Pancreas (tissue), 10 donors: ENCODE data around the gene C3orf20. TPM values are rescaled to one million over a fixed set of nuclear protein-coding genes. Genes with fewer than 3 reads are reported as not detected.

Experiments used
- ATAC-seq, 4 donors: fragments of 200-7000 bp; cut with Tn5 transposase; one replicate each; pipeline versions ENCODE4 v1.8.0 to v1.9.1; 2020; ENCODE audit warnings: mild to moderate bottlenecking in 4 of 4, moderate library complexity in 4 of 4
- DNase-seq, 6 donors: peaks; one replicate each; pipeline ENCODE4 v3.0.0-alpha.2; 2020
- FAIRE-seq: peaks from 2 replicates; lab custom pipeline; 2012; peaks lifted over from hg19 to GRCh38; lab: Jason Lieb, UNC
- H3K27ac ChIP-seq, 4 donors: fragments of 200-600 bp; sonication (generic); 1 replicate in 3 of 4; 2 replicates in 1 of 4; pipeline versions ENCODE4 v1.5.0 to v1.8.0; 2020
- H3K27me3 ChIP-seq, 4 donors: fragments of 200-600 bp; one replicate each; pipeline ENCODE4 v1.8.0; 2021
- H3K36me3 ChIP-seq, 3 donors: fragments of 200-600 bp; sonication (generic) in 1 of 3; one replicate each; pipeline versions ENCODE4 v1.5.0 to v1.8.0; 2020 to 2021
- H3K4me1 ChIP-seq, 3 donors: fragments of 200-600 bp; one replicate each; pipeline ENCODE4 v1.8.0; 2021
- H3K4me3 ChIP-seq, 4 donors: fragments of 200-600 bp; sonication (generic) in 2 of 4; one replicate each; pipeline versions ENCODE4 v1.5.0 to v1.8.0; 2020 to 2021
- H3K9me3 ChIP-seq, 4 donors: fragments of 200-600 bp; one replicate each; pipeline ENCODE4 v1.8.0; 2021
- CTCF ChIP-seq, 4 donors: fragments of 200-600 bp; sonication (generic) in 3 of 4; IDR thresholded peaks; one replicate each; pipeline versions ENCODE4 v1.5.0 to v1.8.0; 2021; ENCODE audit warnings: antibody characterized with exemption in 4 of 4
- WGBS, 2 donors: extraction: QIAGEN DNeasy Blood & Tissue Kit; methylation state at CpG; one replicate each; pipeline ENCODE4 v1.1.7; 2013; 5-methylcytosine and 5-hydroxymethylcytosine counted together
- intact Hi-C, 3 donors: fragments of 100-400 bp; cut with DNase I; formaldehyde crosslinking; loops; one replicate each; pipeline versions ENCODE4 v1.11.1 to v1.14.2; 2022
- polyA plus RNA-seq, 2 donors: library from polyadenylated mRNA; stranded (reverse); fragments of 200-250 nt; gene quantifications; one replicate each; pipeline ENCODE4 v1.2.3, GENCODE V29; 2013
- total RNA-seq, 6 donors: library from RNA; stranded (reverse); fragmentation: NEBNext Ultra II Directional in 4 of 6; extraction: Animal tissue kit (Norgen Biotek cat#: 25700) in 4 of 6; gene quantifications; one replicate each; pipeline versions ENCODE4 v1.2.1 to v1.2.4, GENCODE V29; 2021 to 2023
- donor health status: healthy with polysubstance abuse.
- donor health status: DM: no; HTN: no; CAD: no; lungs with moderate emphysema.
- donor health status: DM: no; HTN: no; CAD: no.
- donor health status: control.
- donor health status: control.
- donor health status: Bipolar disorder and iron deficiency.
- donor health status: DM: yes; HTN: yes; CAD: no.
- donor health status: DM: no; HTN: no; CAD: no.
- donor health status: DM: no; HTN: no; CAD: no.
- donor health status: DM: yes; HTN: yes; CAD: no.

The C3orf20 gene
- total and polyA plus RNA-seq, 8 donors: 0.02 to 0.12 (median 0.06) TPM; not detected in 3

DNA sequence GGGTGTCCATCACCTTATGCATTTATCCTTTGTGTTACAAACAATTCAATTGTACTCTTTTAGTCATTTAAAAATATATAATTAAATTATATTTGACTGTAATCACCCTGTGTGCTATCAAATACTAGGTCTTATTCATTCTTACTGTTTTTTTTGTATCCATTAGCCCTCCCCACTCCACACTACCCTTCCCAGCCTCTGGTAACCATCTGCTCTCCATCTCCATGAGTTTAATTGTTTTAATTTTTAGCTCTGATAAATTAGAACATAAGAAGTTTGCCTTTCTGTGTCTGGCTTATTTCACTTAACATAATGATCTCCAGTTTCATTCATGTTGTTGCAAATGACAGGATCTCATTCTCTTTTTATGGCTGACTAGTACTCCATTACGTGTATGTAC lies 16.8 kb downstream of the C3orf20 start:
- intact Hi-C loops: no loop called here
- DNase-seq (no peak), FAIRE-seq (no peak), ATAC-seq (no peak)
- H3K36me3 ChIP-seq: no peaks in the 10 kb centered on the region
- no peaks in the 10 kb centered on the region for H3K9me3 ChIP-seq
- 84 to 89% methylated on average over 1 of the region's 1 CpG for WGBS, 2 donors
- H3K4me3 ChIP-seq: no peak overlapping the region
- no peak for TF ChIP-seq CTCF (IDR thresholded peaks at IDR 0.05)
- no peaks in the 10 kb centered on the region for H3K4me1 ChIP-seq
- H3K27ac ChIP-seq: no peak overlapping the region
- H3K27me3 ChIP-seq: no peaks in the 10 kb centered on the region

- no peaks in the 10 kb centered on the region for H3K36me3 ChIP-seq
- WGBS, 2 donors: 65 to 90% methylated on average over 1 of the region's 1 CpG
- ATAC-seq (no peak), DNase-seq (no peak), FAIRE-seq (no peak)
- intact Hi-C loops: no loop called here
- no peaks in the 10 kb centered on the region for H3K9me3 ChIP-seq
- no peak for TF ChIP-seq CTCF (IDR thresholded peaks at IDR 0.05)
- H3K4me3 ChIP-seq: no peak overlapping the region
- no peaks in the 10 kb centered on the region for H3K27me3 ChIP-seq
- no peaks in the 10 kb centered on the region for H3K4me1 ChIP-seq
- no peak overlapping the region for H3K27ac ChIP-seq
Measured at GRCh38 chr3:14698601-14699244, 23.8 kb downstream of the C3orf20 start.

- no peak for ATAC-seq
- no peaks in the 10 kb centered on the region for H3K4me1 ChIP-seq
- H3K4me3 ChIP-seq: no peak overlapping the region
- no peaks in the 10 kb centered on the region for H3K36me3 ChIP-seq
- no peaks in the 10 kb centered on the region for H3K27me3 ChIP-seq
- no peak for DNase-seq
- no peak for FAIRE-seq
- no peak overlapping the region for H3K27ac ChIP-seq
- intact Hi-C loops: no loop called here
- H3K9me3 ChIP-seq: no peaks in the 10 kb centered on the region
- 77 to 78% methylated on average over 1 of the region's 1 CpG for WGBS, 2 donors
- TF ChIP-seq CTCF (IDR thresholded peaks at IDR 0.05): no peak
Measured at GRCh38 chr3:14699643-14700042, 24.7 kb downstream of the C3orf20 start.

- no peak for ATAC-seq
- Histone ChIP-seq H3K9me3 (no peaks in the 10 kb centered on the region), H3K27me3 (no peaks in the 10 kb centered on the region), H3K27ac (no peak overlapping the region), H3K4me3 (no peak overlapping the region), H3K36me3 (no peaks in the 10 kb centered on the region), H3K4me1 (no peaks in the 10 kb centered on the region)
- WGBS, 2 donors: 68 to 83% methylated on average over 3 of the region's 3 CpGs
- FAIRE-seq: no peak
- no peak for TF ChIP-seq CTCF (IDR thresholded peaks at IDR 0.05)
- DNase-seq: no peak
- intact Hi-C loops: no loop called here
Measured at GRCh38 chr3:14700891-14701290, 25.9 kb downstream of the C3orf20 start.

GRCh38 chr3:14701676-14702075 lies 26.7 kb downstream of the C3orf20 start:
- WGBS, 2 donors: 79 to 85% methylated on average over 4 of the region's 4 CpGs
- no peak overlapping the region for H3K27ac ChIP-seq
- ATAC-seq (no peak), DNase-seq (no peak), FAIRE-seq (no peak)
- intact Hi-C loops: no loop called here
- no peaks in the 10 kb centered on the region for H3K4me1 ChIP-seq
- H3K9me3 ChIP-seq: no peaks in the 10 kb centered on the region
- H3K27me3 ChIP-seq: no peaks in the 10 kb centered on the region
- no peaks in the 10 kb centered on the region for H3K36me3 ChIP-seq
- no peak overlapping the region for H3K4me3 ChIP-seq
- TF ChIP-seq CTCF (IDR thresholded peaks at IDR 0.05): no peak
